ENCODE results near the gene CFAP54. TPM values are rescaled to one million over a fixed set of nuclear protein-coding genes. Genes with fewer than 3 reads are reported as not detected.

CFAP54 gene
- polyA plus RNA-seq, 3 donors = not detected

- Histone ChIP-seq H3K9ac (ENCODE audit: insufficient read depth, low read length, poor library complexity, severe bottlenecking) (no peak overlapping the region), H3K79me2 (ENCODE audit: insufficient read depth, low read length) (no peaks in the 10 kb centered on the region), H3K4me2 (replicated peaks; ENCODE audit: extremely low read depth, low read length, poor library complexity, severe bottlenecking) (no peak overlapping the region), H3K27me3 (ENCODE audit: control insufficient read depth in 2 of 2, insufficient read depth in 2 of 2, low read length in 2 of 2) (no peaks in the 10 kb centered on the region), H2AFZ (ENCODE audit: insufficient read depth, low read depth, low read length, poor library complexity, severe bottlenecking) (no peak overlapping the region), H4K20me1 (ENCODE audit: insufficient read depth, low read length) (no peaks in the 10 kb centered on the region), H3K4me3 (replicated peaks in 1 of 3; ENCODE audit: low read depth in 2 of 3, low read length in 3 of 3) (no peak overlapping the region), H3K4me1 (ENCODE audit: control insufficient read depth in 1 of 2, insufficient read depth in 2 of 2, low read length in 2 of 2) (no peaks in the 10 kb centered on the region), H3K9me3 (replicated peaks in 1 of 2; ENCODE audit: control insufficient read depth in 1 of 2, insufficient read depth in 1 of 2, low read length in 2 of 2) (no peaks in the 10 kb centered on the region), H3K36me3 (replicated peaks in 1 of 2; ENCODE audit: control insufficient read depth in 1 of 2, insufficient read depth in 2 of 2, low read length in 2 of 2) (no peaks in the 10 kb centered on the region), H3K27ac (ENCODE audit: low read depth in 1 of 2, low read length in 2 of 2) (no peak overlapping the region)
- peaks cover 0 to 1% (median 0%) of the 10 kb centered on the region in 3 donors for H3K27me3 Mint-ChIP-seq (ENCODE audit: low read depth in 3 of 3)
- no peak for TF ChIP-seq CTCF (IDR thresholded peaks at IDR 0.05)
- no peaks in the 10 kb centered on the region for H3K36me3 Mint-ChIP-seq
- no peak overlapping the region for H3K4me3 Mint-ChIP-seq
- H3K4me1 Mint-ChIP-seq = no peaks in the 10 kb centered on the region
- no peak overlapping the region for H3K27ac Mint-ChIP-seq
- peaks cover 0 to 2% (median 0%) of the 10 kb centered on the region in 7 donors for H3K9me3 Mint-ChIP-seq
- intact Hi-C loops (cut with micrococcal nuclease) = no loop called here
- no peak for DNase-seq
These were observed 133.8 kb downstream of the CFAP54 start for GRCh38 chr12:96623155-96623554.

- no peak overlapping the region for H3K9ac ChIP-seq (ENCODE audit: insufficient read depth, low read length, poor library complexity, severe bottlenecking)
- no CpG with 5 or more reads among the region's 4 CpGs for WGBS (ENCODE audit: insufficient coverage)
- Mint-ChIP-seq H3K27me3 (ENCODE audit: low read depth in 3 of 3) (peaks cover 0 to 2% (median 0%) of the 10 kb centered on the region in 3 donors), H3K4me3 (no peak overlapping the region), H3K4me1 (no peaks in the 10 kb centered on the region), H3K36me3 (no peaks in the 10 kb centered on the region), H3K9me3 (peaks cover 0 to 2% (median 0%) of the 10 kb centered on the region in 7 donors), H3K27ac (no peak overlapping the region)
- no peaks in the 10 kb centered on the region for H3K9me3 ChIP-seq (replicated peaks in 1 of 2; ENCODE audit: control insufficient read depth in 1 of 2, insufficient read depth in 1 of 2, low read length in 2 of 2)
- H4K20me1 ChIP-seq (ENCODE audit: insufficient read depth, low read length) = no peaks in the 10 kb centered on the region
- no peaks in the 10 kb centered on the region for H3K27me3 ChIP-seq (ENCODE audit: control insufficient read depth in 2 of 2, insufficient read depth in 2 of 2, low read length in 2 of 2)
- no peaks in the 10 kb centered on the region for H3K79me2 ChIP-seq (ENCODE audit: insufficient read depth, low read length)
- H3K27ac ChIP-seq (ENCODE audit: low read depth in 1 of 2, low read length in 2 of 2) = no peak overlapping the region
- intact Hi-C loops (cut with micrococcal nuclease) = no loop called here
- TF ChIP-seq CTCF (IDR thresholded peaks at IDR 0.05) = no peak
- no peak overlapping the region for H3K4me3 ChIP-seq (replicated peaks in 1 of 3; ENCODE audit: low read depth in 2 of 3, low read length in 3 of 3)
- H3K4me2 ChIP-seq (replicated peaks; ENCODE audit: extremely low read depth, low read length, poor library complexity, severe bottlenecking) = no peak overlapping the region
- H3K4me1 ChIP-seq (ENCODE audit: control insufficient read depth in 1 of 2, insufficient read depth in 2 of 2, low read length in 2 of 2) = no peaks in the 10 kb centered on the region
- DNase-seq = no peak
- H2AFZ ChIP-seq (ENCODE audit: insufficient read depth, low read depth, low read length, poor library complexity, severe bottlenecking) = no peak overlapping the region
- H3K36me3 ChIP-seq (replicated peaks in 1 of 2; ENCODE audit: control insufficient read depth in 1 of 2, insufficient read depth in 2 of 2, low read length in 2 of 2) = no peaks in the 10 kb centered on the region
These were observed 134.4 kb downstream of the CFAP54 start for GRCh38 chr12:96623656-96624217.

Measured in CD14-positive monocyte (primary cell).